Heart left ventricle (tissue), 13 donors: ENCODE results near the gene PMEPA1.

Experiments used
- POLR2A ChIP-seq, 2 donors: fragments of 450-650 bp; IDR thresholded peaks; one replicate each; pipeline ENCODE4 v1.6.1; 2017; ENCODE audit warnings: antibody characterized with exemption in 2 of 2, mild to moderate bottlenecking in 2 of 2, moderate library complexity in 2 of 2
- TF ChIP-seq, protein P1 (sequence below), 12 donors: fragments of 200-600 bp; sonication (generic) in 4 of 12; IDR thresholded peaks; one replicate each; pipeline versions ENCODE4 v1.5.0 to v1.8.0; 2018 to 2022; ENCODE audit warnings: antibody characterized with exemption in 12 of 12, mild to moderate bottlenecking in 5 of 12
- donor health status: ischemic (EF 13 %, LVEDD 7.1; RV severe dilation, severe dysfunction).
- donor health status: DM: no; HTN: yes; CAD: no.
- donor health status: DM: no; HTN: no; CAD: no.
- donor health status: ischemic (EF 25% LVEDD 6.9; RV normal size, moderate dysfunction).
- donor health status: ischemic (EF 25% LVEDD 5.7; RV mildly dilated, moderate dysfunction).
- donor health status: ischemic (EF 35%, LVEDD 5.7; RV mildly dilated, moderate dysfunction).
- donor health status: nonischemic (EF 11% LVEDD 7.7; RV severe dilation, severe dysfunction).
- donor health status: DM: yes; HTN: yes; CAD: no.
- donor health status: PGD.
- donor health status: ischemic (EF 29% LVEDD 5.4; RV normal size, mild dysfunction).
- donor health status: nonischemic (EF 23%, LVEDD 6.1; RV moderate dilation, normal function).

DNA sequence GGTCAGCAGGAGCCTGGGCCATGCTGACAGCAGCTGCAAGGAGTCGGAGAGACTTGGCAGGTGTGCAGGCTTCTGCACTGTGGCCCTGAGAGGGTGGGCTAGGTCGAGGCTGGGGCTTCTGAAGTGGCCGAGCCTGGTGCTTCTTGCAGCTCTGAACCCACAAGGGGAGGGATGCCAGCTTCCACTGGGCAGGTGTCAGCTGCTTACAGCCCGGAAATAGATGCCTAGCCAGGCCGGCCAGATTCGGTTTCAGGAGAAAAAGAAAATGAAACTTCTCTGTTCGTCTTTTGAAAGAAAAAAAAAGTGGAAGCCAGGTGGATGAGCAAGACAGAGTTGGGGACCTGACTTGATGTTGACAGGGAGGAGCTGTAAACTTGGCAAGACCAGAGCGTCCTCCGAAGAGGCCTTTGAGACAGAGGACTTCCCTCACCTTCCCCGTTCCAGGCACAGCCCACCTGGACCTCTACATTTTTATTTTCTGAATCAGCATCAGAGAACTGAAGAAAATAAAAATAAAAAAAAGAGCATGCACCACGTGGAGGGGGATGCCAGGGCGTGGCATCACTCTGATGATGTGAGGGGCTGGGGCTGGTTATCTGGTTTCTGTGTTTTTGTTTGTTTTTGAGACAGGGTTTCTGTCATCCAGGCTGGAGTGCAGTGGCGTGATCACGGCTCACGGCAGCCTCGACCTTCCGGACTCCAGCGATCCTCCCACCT is 89.4 kb downstream of the PMEPA1 start, which contains the start of gene ZBP1:
- TF ChIP-seq, protein P1, sequence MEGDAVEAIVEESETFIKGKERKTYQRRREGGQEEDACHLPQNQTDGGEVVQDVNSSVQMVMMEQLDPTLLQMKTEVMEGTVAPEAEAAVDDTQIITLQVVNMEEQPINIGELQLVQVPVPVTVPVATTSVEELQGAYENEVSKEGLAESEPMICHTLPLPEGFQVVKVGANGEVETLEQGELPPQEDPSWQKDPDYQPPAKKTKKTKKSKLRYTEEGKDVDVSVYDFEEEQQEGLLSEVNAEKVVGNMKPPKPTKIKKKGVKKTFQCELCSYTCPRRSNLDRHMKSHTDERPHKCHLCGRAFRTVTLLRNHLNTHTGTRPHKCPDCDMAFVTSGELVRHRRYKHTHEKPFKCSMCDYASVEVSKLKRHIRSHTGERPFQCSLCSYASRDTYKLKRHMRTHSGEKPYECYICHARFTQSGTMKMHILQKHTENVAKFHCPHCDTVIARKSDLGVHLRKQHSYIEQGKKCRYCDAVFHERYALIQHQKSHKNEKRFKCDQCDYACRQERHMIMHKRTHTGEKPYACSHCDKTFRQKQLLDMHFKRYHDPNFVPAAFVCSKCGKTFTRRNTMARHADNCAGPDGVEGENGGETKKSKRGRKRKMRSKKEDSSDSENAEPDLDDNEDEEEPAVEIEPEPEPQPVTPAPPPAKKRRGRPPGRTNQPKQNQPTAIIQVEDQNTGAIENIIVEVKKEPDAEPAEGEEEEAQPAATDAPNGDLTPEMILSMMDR (IDR thresholded peaks at IDR 0.05), result no peak
- TF ChIP-seq POLR2A (IDR thresholded peaks at IDR 0.05), result no peak
